Fibroblast of lung (primary cell): Measurements from ENCODE around the gene SLIT1. TPM values are rescaled to one million over a fixed set of nuclear protein-coding genes. Genes with fewer than 3 reads are reported as not detected.

Experiments used
- DNase-seq, 2 donors: peaks; one replicate each; pipeline versions ENCODE4 v3.0.0 to v3.0.0-alpha.2; 2010; ENCODE audit warnings: low read depth in 2 of 2
- H2AFZ ChIP-seq: 2 replicates; pipeline ENCODE4 v1.5.1; 2012; ENCODE audit warnings: low read length, control low read depth, inconsistent platforms
- H3K27ac ChIP-seq: 2 replicates; pipeline ENCODE4 v1.5.1; 2011; ENCODE audit warnings: low read length, control low read depth; ENCODE audit not compliant: insufficient read depth
- H3K27me3 ChIP-seq: 2 replicates; pipeline ENCODE4 v1.5.1; 2011; ENCODE audit warnings: mild to moderate bottlenecking, low read length; ENCODE audit not compliant: control insufficient read depth, insufficient read depth
- H3K36me3 ChIP-seq: 2 replicates; pipeline ENCODE4 v1.5.1; 2011; ENCODE audit warnings: low read length; ENCODE audit not compliant: control insufficient read depth, insufficient read depth
- H3K4me1 ChIP-seq: 2 replicates; pipeline ENCODE4 v1.5.1; 2011; ENCODE audit warnings: low read length; ENCODE audit not compliant: control insufficient read depth, insufficient read depth; ENCODE audit errors: extremely low read depth
- H3K4me2 ChIP-seq: 2 replicates; pipeline ENCODE4 v1.5.1; 2011; ENCODE audit warnings: low read length, control low read depth; ENCODE audit not compliant: insufficient read depth; ENCODE audit errors: extremely low read depth
- H3K4me3 ChIP-seq, 4 experiments: fragments of 200-600 bp in 1 of 4; sonication (generic) in 1 of 4; replicated peaks in 1 of 4; 2 replicates each; pipeline ENCODE4 v1.5.1; 2011 to 2016; ENCODE audit warnings: low read length in 4 of 4, low read depth in 3 of 4, mild to moderate bottlenecking in 3 of 4, control low read depth in 2 of 4, inconsistent platforms in 1 of 4, mixed read lengths in 1 of 4; ENCODE audit not compliant: insufficient read depth in 1 of 4; ENCODE audit errors: control extremely low read depth in 1 of 4
- H3K79me2 ChIP-seq: 2 replicates; pipeline ENCODE4 v1.5.1; 2012; ENCODE audit warnings: mild to moderate bottlenecking, low read length, inconsistent platforms; ENCODE audit not compliant: control insufficient read depth, insufficient read depth
- H3K9ac ChIP-seq: 2 replicates; pipeline ENCODE4 v1.5.1; 2011; ENCODE audit warnings: mild to moderate bottlenecking, low read length, control low read depth; ENCODE audit not compliant: insufficient read depth
- H3K9me3 ChIP-seq: 2 replicates; pipeline ENCODE4 v1.5.1; 2012; ENCODE audit warnings: low read depth, low read length; ENCODE audit not compliant: control insufficient read depth, insufficient read depth
- H4K20me1 ChIP-seq: 2 replicates; pipeline ENCODE4 v1.5.1; 2011; ENCODE audit warnings: low read length; ENCODE audit not compliant: control insufficient read depth, insufficient read depth; ENCODE audit errors: extremely low read depth
- CTCF ChIP-seq, 2 donors: IDR thresholded peaks in 1 of 2; conservative IDR thresholded peaks in 1 of 2; 1 replicate in 1 of 2; 2 replicates in 1 of 2; pipeline ENCODE4 v1.5.1; 2011 to 2012; ENCODE audit warnings: low read length in 2 of 2, control low read depth in 1 of 2, inconsistent platforms in 1 of 2, low read depth in 1 of 2, mild to moderate bottlenecking in 1 of 2
- EZH2 ChIP-seq: IDR thresholded peaks from 2 replicates; pipeline ENCODE4 v1.5.1; 2012; ENCODE audit warnings: low read length, control low read depth, mild to moderate bottlenecking; ENCODE audit errors: missing control alignments
- polyA plus RNA-seq, 2 donors: library from polyadenylated mRNA; depleted of rRNA in 1 of 2; stranded (reverse) in 1 of 2; unstranded in 1 of 2; fragments of >200 nt; gene quantifications; 2 replicates each; pipeline ENCODE4 v1.2.1, GENCODE V29; 2011 to 2012; ENCODE audit warnings: missing spikeins in 1 of 2
- total RNA-seq: library from RNA; depleted of rRNA; stranded (reverse); fragments of >200 nt; gene quantifications from 2 replicates; pipeline ENCODE4 v1.2.1, GENCODE V29; 2014

The SLIT1 gene
- total and polyA plus RNA-seq, 2 donors (not counting 1 experiment from before 2014, with no cell fraction given): 0.02 to 0.17 TPM

DNA sequence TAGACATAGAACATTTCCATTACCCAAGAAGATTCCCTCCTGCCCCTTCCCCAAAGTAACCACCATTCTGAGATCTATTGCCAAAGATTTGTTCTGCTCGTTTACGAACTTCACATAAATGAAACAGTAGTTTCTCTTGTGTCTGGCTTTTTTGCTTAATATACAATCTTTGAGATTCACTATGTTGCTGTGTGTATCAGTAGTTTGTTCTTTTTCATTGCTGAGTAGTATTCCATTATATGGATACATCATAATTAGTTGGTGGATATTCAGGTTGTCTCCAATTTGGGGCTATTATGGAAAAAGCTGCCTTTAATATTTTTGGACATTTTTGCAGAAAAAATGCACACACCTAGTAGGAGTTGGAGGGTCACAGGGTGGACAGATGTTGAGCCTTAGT, 124.3 kb downstream of the SLIT1 start:
- Histone ChIP-seq H3K9ac (no peak overlapping the region), H2AFZ (no peak overlapping the region), H3K79me2 (no peaks in the 10 kb centered on the region), H3K36me3 (no peaks in the 10 kb centered on the region), H3K4me2 (no peak overlapping the region), H4K20me1 (no peaks in the 10 kb centered on the region), H3K27ac (no peak overlapping the region), H3K9me3 (no peaks in the 10 kb centered on the region), H3K27me3 (no peaks in the 10 kb centered on the region), H3K4me3 (no peak overlapping the region), H3K4me1 (no peaks in the 10 kb centered on the region)
- TF ChIP-seq EZH2 (no peak), CTCF (conservative IDR thresholded peaks at IDR 0.05 in 1 of 2, IDR thresholded peaks at IDR 0.05 in 1 of 2; ENCODE audit: low read depth in 1 of 2, low read length in 2 of 2) (no peak)
- no peak for DNase-seq

DNA sequence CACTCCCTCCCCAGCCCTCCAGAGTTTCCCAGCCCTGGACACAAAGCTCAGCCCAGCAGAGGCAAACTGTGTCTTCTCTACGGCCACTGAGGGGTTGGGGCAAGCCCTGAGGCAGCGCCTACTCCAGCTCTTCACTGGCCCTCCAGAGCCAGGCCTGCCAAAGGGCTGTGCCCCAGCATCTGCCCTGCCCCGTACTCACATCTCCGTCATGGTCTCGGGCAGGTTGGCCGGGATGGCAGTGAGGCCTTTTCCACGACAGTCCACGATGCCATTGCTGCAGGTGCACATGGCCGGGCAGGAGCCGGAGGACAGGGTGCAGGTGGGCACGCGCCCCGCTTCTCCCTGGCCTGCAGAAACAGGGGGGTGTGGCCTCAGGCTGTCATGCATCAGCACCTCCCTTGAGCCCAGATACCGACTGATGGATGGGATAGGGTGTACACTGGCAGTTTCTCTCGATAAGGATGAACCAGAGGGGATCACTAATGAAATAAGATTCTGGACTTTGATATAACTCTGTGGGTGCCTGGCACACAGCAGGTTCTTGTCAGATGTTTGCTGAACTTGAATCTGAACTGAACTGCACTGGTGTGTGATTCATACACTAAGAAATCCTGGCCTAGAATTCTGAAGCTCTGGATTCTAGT, 125.2 kb downstream of the SLIT1 start:
- no peak overlapping the region for H2AFZ ChIP-seq
- TF ChIP-seq CTCF (conservative IDR thresholded peaks at IDR 0.05 in 1 of 2, IDR thresholded peaks at IDR 0.05 in 1 of 2; ENCODE audit: low read depth in 1 of 2, low read length in 2 of 2) (no peak), EZH2 (no peak)
- no peaks in the 10 kb centered on the region for H3K9me3 ChIP-seq
- H3K4me1 ChIP-seq: no peaks in the 10 kb centered on the region
- no peaks in the 10 kb centered on the region for H3K36me3 ChIP-seq
- no peak overlapping the region for H3K27ac ChIP-seq
- H3K9ac ChIP-seq: no peak overlapping the region
- H3K79me2 ChIP-seq: no peaks in the 10 kb centered on the region
- H3K27me3 ChIP-seq: no peaks in the 10 kb centered on the region
- no peak overlapping the region for H3K4me3 ChIP-seq
- no peaks in the 10 kb centered on the region for H4K20me1 ChIP-seq
- no peak for DNase-seq
- no peak overlapping the region for H3K4me2 ChIP-seq

DNA sequence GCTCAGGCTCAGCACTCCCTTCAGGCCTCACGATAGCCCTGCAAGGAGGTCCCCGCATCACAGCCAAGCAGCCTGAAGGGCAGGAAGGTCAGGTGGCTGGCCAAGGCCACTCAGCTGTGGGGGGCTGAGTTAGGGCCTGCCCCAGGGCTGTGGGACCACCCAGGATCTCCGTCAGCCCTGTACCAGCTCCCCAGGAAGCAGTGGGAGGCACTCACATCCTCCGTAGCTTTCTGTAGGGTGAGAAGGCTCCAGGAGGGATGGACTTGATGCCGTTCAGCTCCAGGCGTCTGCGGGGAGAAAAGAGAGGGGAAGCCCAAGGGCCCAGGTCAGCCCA, 125.9 kb downstream of the SLIT1 start:
- H3K9me3 ChIP-seq: no peaks in the 10 kb centered on the region
- no peaks in the 10 kb centered on the region for H3K36me3 ChIP-seq
- H3K27ac ChIP-seq: no peak overlapping the region
- H3K4me1 ChIP-seq: no peaks in the 10 kb centered on the region
- H4K20me1 ChIP-seq: no peaks in the 10 kb centered on the region
- no peak for TF ChIP-seq EZH2
- no peak for TF ChIP-seq CTCF (conservative IDR thresholded peaks at IDR 0.05 in 1 of 2, IDR thresholded peaks at IDR 0.05 in 1 of 2; ENCODE audit: low read depth in 1 of 2, low read length in 2 of 2)
- no peaks in the 10 kb centered on the region for H3K79me2 ChIP-seq
- H3K27me3 ChIP-seq: no peaks in the 10 kb centered on the region
- H2AFZ ChIP-seq: no peak overlapping the region
- H3K9ac ChIP-seq: no peak overlapping the region
- no peak for DNase-seq
- no peak overlapping the region for H3K4me2 ChIP-seq
- H3K4me3 ChIP-seq: no peak overlapping the region
